Subcutaneous abdominal adipose tissue (tissue), 5 donors: ENCODE data around the gene PYY.
"Not testable (repeated sequence)": the region's sequence is repeated elsewhere in the genome, so short reads cannot be mapped to it uniquely, and the experiment has no call there.

Experiments used
- H3K27ac ChIP-seq: one replicate; pipeline ENCODE4 v1.7.0; 2013; ENCODE audit warnings: low read depth, mild to moderate bottlenecking, inconsistent platforms, low read length, moderate library complexity
- H3K27me3 ChIP-seq, 5 donors: one replicate each; pipeline ENCODE4 v1.7.0; 2013; ENCODE audit warnings: low read length in 5 of 5, inconsistent platforms in 1 of 5; ENCODE audit not compliant: control insufficient read depth in 5 of 5, insufficient read depth in 4 of 5
- H3K36me3 ChIP-seq, 5 donors: one replicate each; pipeline ENCODE4 v1.7.0; 2013; ENCODE audit warnings: low read length in 5 of 5; ENCODE audit not compliant: control insufficient read depth in 5 of 5, insufficient read depth in 5 of 5
- H3K4me1 ChIP-seq, 5 donors: one replicate each; pipeline ENCODE4 v1.7.0; 2013; ENCODE audit warnings: low read length in 5 of 5, mild to moderate bottlenecking in 3 of 5, moderate library complexity in 1 of 5; ENCODE audit not compliant: control insufficient read depth in 5 of 5, insufficient read depth in 5 of 5
- H3K4me3 ChIP-seq, 5 donors: one replicate each; pipeline ENCODE4 v1.7.0; 2013; ENCODE audit warnings: low read length in 5 of 5, low read depth in 1 of 5
- H3K9ac ChIP-seq, 5 donors: one replicate each; pipeline ENCODE4 v1.7.0; 2013; ENCODE audit warnings: low read length in 5 of 5, mild to moderate bottlenecking in 4 of 5, moderate library complexity in 3 of 5
- H3K9me3 ChIP-seq, 5 donors: one replicate each; pipeline ENCODE4 v1.7.0; 2013; ENCODE audit warnings: low read length in 5 of 5; ENCODE audit not compliant: control insufficient read depth in 5 of 5
- donor health status: healthy.
- donor health status: healthy.
- donor health status: healthy.
- donor health status: healthy.
- donor health status: healthy.

The PYY gene

DNA sequence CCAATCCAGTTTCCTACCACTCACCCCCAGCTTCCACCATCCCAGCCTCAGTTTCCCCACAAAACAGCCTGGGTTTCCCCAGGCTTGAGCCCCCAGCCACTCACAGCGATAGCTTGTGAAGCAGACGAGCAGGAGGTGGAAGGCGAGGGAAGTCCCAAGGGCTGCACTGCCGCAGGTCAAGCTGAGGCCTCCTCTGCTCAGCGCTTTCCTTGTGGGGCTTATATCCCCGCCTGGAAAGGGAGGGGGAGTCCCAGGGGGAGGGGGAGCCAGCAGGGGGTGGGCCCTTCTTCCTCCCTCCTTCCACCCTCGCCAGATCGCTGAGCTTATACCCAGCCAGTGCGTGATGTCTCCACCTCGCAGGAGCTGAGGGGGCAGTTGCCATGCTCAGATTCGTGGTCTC, at the start of gene PYY:
Gene PYY (minus strand): TSS at position 195 of the 400 bp plus-strand sequence. CDS start 457 bp downstream, outside the sequence.
- Histone ChIP-seq H3K4me3 (peak within 1 kb of the TSS in 2 of 5 donors; percentile 8 to 12), H3K27me3 (peaks cover 33 to 52% (median 50%) of the 10 kb centered on the region in 5 donors), H3K9me3 (no peaks in the 10 kb centered on the region)

GRCh38 chr17:44002141-44002848, 48.6 kb upstream of the PYY start:
- Histone ChIP-seq H3K4me1 (peaks cover 2 to 28% (median 24%) of the 10 kb centered on the region in 5 donors), H3K36me3 (no peaks in the 10 kb centered on the region), H3K9ac (no peak overlapping the region), H3K4me3 (no peak overlapping the region), H3K27me3 (peaks cover 20 to 42% (median 30%) of the 10 kb centered on the region in 5 donors), H3K9me3 (no peaks in the 10 kb centered on the region), H3K27ac (no peak overlapping the region)

More for the DNA sequence above, at the start of gene PYY:
- no peak within 1 kb of the TSS for H3K27ac ChIP-seq
- no peaks in the 10 kb centered on the region for H3K36me3 ChIP-seq
- peaks cover 0 to 16% (median 10%) of the 10 kb centered on the region in 5 donors for H3K4me1 ChIP-seq
- H3K9ac ChIP-seq, result no peak within 1 kb of the TSS

DNA sequence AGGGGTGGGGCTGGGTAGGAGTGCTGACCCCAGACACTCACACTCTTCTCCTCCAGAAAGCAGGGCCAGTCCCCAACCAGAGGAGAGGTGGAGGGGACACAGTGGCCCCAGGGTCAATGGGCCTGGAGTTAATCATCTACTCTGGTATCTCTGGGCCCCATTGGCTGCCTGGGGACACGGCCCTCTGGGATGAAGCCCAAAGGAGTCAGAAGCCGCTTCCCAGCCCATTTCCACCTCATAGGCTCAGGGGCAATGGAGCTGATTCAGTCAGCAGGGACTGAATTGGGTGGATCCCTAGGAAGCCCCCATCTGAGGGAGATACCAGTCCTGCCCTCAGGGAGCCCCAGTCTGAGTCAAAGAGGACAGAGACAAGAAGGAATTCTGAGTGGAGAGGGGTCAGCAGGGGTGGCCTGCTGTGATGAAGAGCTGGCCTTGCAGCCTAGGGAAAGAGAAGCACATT, 47.8 kb upstream of the PYY start:
- H3K36me3 ChIP-seq, result no peaks in the 10 kb centered on the region
- H3K27me3 ChIP-seq, result peaks cover 16 to 42% (median 27%) of the 10 kb centered on the region in 5 donors
- no peaks in the 10 kb centered on the region for H3K9me3 ChIP-seq
- H3K4me3 ChIP-seq, result no peak overlapping the region
- peaks cover 0 to 21% (median 18%) of the 10 kb centered on the region in 5 donors for H3K4me1 ChIP-seq
- H3K27ac ChIP-seq, result no peak overlapping the region
- H3K9ac ChIP-seq, result no peak overlapping the region

DNA sequence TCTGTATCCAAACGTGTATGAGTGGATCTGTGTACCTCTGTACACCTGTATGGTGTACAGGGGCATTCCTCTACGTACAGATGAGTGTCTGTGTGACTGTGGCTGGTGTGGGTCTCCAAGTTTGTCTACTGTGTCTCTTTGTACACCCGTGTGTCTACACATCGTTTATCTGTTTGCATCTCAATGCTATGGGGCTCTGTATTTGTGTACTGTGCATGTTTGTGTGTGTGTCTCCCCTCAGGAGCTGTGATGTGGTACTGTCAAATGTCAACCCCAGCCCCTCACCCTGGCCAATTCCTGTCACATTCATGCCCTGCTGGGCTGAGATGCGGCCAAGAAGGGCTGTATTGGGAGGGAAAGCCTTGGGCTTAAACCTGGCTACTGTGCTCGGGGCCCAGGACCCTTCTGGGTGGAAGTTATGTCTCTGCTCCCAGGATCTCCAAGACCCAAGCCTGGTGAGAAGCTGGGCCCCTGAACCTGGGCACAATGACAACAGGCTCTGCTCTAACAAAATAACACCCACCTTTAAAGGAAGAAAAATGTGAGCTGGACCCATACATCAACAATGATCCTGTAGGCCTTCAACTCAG, 47.2 kb upstream of the PYY start:
- Histone ChIP-seq H3K4me3 (no peak overlapping the region), H3K27me3 (peaks cover 13 to 43% (median 22%) of the 10 kb centered on the region in 5 donors), H3K36me3 (no peaks in the 10 kb centered on the region), H3K9ac (no peak overlapping the region), H3K9me3 (no peaks in the 10 kb centered on the region), H3K4me1 (peaks cover 0 to 16% (median 13%) of the 10 kb centered on the region in 5 donors), H3K27ac (no peak overlapping the region)

GRCh38 chr17:44000141-44000860, 46.6 kb upstream of the PYY start:
- no peaks in the 10 kb centered on the region for H3K9me3 ChIP-seq
- H3K27me3 ChIP-seq, result peaks cover 9 to 39% (median 15%) of the 10 kb centered on the region in 5 donors
- no peak overlapping the region for H3K9ac ChIP-seq
- H3K4me3 ChIP-seq, result no peak overlapping the region
- peaks cover 0 to 9% (median 6%) of the 10 kb centered on the region in 5 donors for H3K4me1 ChIP-seq
- H3K36me3 ChIP-seq, result no peaks in the 10 kb centered on the region
- H3K27ac ChIP-seq, result no peak overlapping the region

- H3K9me3 ChIP-seq, result no peaks in the 10 kb centered on the region
- no peak overlapping the region for H3K4me3 ChIP-seq
- H3K27me3 ChIP-seq, result peaks cover 5 to 40% (median 13%) of the 10 kb centered on the region in 5 donors
- peak overlapping the region in 1 of 5 donors; percentile 37 for H3K9ac ChIP-seq
- H3K36me3 ChIP-seq, result no peaks in the 10 kb centered on the region
- peaks cover 0 to 10% (median 8%) of the 10 kb centered on the region in 5 donors for H3K4me1 ChIP-seq
- H3K27ac ChIP-seq, result no peak overlapping the region
Observed at GRCh38 chr17:43999024-43999423, 45.3 kb upstream of the PYY start.

DNA sequence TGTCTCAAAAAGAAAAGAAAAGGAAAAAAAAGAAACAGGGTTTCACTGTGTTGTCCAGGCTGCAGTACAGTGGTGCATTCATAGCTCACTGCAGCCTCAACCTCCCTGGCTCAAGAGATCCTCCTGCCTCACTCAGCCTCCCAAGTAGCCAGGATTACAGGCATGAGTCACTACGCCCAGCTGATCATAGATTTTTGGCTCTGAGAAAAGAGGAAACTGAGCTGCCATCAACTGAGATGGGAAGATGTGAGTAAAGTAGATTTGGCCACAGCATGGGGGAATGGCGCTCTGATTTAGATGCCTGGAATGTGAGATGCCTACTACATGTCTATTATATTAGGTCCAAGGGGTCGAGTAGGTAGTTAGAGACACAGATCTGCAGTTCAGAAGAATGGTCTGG, 44.8 kb upstream of the PYY start:
- H3K9ac ChIP-seq, result no peak overlapping the region
- peaks cover 5 to 35% (median 13%) of the 10 kb centered on the region in 5 donors for H3K27me3 ChIP-seq
- H3K9me3 ChIP-seq, result no peaks in the 10 kb centered on the region
- peaks cover 0 to 10% (median 8%) of the 10 kb centered on the region in 5 donors for H3K4me1 ChIP-seq
- no peaks in the 10 kb centered on the region for H3K36me3 ChIP-seq
- no peak overlapping the region for H3K4me3 ChIP-seq
- H3K27ac ChIP-seq, result no peak overlapping the region

- H3K36me3 ChIP-seq, H3K9me3 ChIP-seq, H3K9ac ChIP-seq, H3K27ac ChIP-seq, H3K4me3 ChIP-seq, H3K4me1 ChIP-seq: not testable (repeated sequence)
- H3K27me3 ChIP-seq, result peaks cover 5 to 30% (median 11%) of the 10 kb centered on the region in 5 donors
Observed at GRCh38 chr17:43997180-43997579, 43.4 kb upstream of the PYY start.

DNA sequence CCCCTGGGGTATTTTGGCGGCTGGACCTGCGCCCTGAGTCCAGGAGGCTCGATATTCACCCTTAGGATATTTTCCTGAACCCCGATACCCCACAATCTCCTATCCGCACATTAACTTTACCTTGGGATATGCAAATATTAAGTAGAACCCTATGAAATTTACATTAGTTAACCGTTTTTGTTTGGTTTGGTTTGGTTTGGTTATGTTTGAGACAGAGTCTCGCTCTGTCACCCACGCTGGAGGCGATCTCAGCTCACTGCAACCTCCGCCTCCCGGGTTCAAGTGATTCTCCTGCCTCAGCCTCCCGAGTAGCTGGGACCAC, 41.4 kb upstream of the PYY start:
- H3K36me3 ChIP-seq, result no peaks in the 10 kb centered on the region
- H3K27me3 ChIP-seq, result peaks cover 4 to 20% (median 9%) of the 10 kb centered on the region in 5 donors
- no peaks in the 10 kb centered on the region for H3K9me3 ChIP-seq
- H3K9ac ChIP-seq, result peak overlapping the region in 1 of 5 donors; percentile 52
- no peak overlapping the region for H3K4me3 ChIP-seq
- H3K4me1 ChIP-seq, result peaks cover 0 to 10% (median 8%) of the 10 kb centered on the region in 5 donors
- H3K27ac ChIP-seq, result no peak overlapping the region
